Measurements from ENCODE around the gene ACOT9.

DNA sequence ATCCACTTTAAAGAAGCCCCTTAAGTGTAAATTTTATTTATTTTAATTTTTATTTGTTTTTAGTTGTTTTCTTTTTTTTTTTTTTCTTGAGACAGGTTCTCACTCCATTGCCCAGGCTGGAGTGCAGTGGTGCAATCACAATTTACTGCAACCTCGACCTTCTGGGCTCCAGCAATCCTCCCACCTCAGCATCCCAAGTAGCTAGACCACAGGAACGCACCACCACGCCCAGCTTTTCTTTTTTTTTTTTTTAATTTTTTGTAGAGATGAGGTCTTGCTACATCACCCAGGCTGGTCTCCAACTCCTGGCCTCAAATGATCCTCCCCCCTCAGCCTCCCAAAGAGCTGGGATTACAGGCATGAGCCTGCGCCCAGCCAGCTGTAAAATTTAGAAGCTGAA lies 45.9 kb upstream of the ACOT9 start:
- TF ChIP-seq, protein P1, sequence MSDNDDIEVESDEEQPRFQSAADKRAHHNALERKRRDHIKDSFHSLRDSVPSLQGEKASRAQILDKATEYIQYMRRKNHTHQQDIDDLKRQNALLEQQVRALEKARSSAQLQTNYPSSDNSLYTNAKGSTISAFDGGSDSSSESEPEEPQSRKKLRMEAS (IDR thresholded peaks at IDR 0.05; ENCODE audit: low read depth, low read length), result no peak
- TF ChIP-seq ZNF384 (IDR thresholded peaks at IDR 0.05; ENCODE audit: borderline replicate concordance, low read depth, low read length) (no peak), SMC3 (IDR thresholded peaks at IDR 0.05; ENCODE audit: borderline replicate concordance, low read length) (no peak), POLR2AphosphoS5 (IDR thresholded peaks at IDR 0.05; ENCODE audit: low read length) (no peak), NBN (IDR thresholded peaks at IDR 0.05) (no peak)
- TF ChIP-seq, protein P2, sequence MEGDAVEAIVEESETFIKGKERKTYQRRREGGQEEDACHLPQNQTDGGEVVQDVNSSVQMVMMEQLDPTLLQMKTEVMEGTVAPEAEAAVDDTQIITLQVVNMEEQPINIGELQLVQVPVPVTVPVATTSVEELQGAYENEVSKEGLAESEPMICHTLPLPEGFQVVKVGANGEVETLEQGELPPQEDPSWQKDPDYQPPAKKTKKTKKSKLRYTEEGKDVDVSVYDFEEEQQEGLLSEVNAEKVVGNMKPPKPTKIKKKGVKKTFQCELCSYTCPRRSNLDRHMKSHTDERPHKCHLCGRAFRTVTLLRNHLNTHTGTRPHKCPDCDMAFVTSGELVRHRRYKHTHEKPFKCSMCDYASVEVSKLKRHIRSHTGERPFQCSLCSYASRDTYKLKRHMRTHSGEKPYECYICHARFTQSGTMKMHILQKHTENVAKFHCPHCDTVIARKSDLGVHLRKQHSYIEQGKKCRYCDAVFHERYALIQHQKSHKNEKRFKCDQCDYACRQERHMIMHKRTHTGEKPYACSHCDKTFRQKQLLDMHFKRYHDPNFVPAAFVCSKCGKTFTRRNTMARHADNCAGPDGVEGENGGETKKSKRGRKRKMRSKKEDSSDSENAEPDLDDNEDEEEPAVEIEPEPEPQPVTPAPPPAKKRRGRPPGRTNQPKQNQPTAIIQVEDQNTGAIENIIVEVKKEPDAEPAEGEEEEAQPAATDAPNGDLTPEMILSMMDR (IDR thresholded peaks at IDR 0.05 in 2 of 3, conservative IDR thresholded peaks at IDR 0.05 in 1 of 3; ENCODE audit: control insufficient read depth in 2 of 3, extremely low read depth in 1 of 3, insufficient read depth in 1 of 3, low read depth in 3 of 3, low read length in 3 of 3), result no peak

Data from GM12878 (cell line).